ENCODE results near the gene RUNX2. TPM values are rescaled to one million over a fixed set of nuclear protein-coding genes. Genes with fewer than 3 reads are reported as not detected.

The RUNX2 gene
- total RNA-seq, 1 donor from 2014 or later, result 0.52 TPM

- Histone ChIP-seq H3K27ac (ENCODE audit: low read depth, low read length) (no peak overlapping the region), H3K9ac (ENCODE audit: low read depth in 1 of 3, low read length in 3 of 3) (no peak overlapping the region), H3K4me1 (ENCODE audit: control insufficient read depth in 3 of 3, insufficient read depth in 3 of 3, low read length in 3 of 3) (no peaks in the 10 kb centered on the region), H3K27me3 (ENCODE audit: control insufficient read depth in 3 of 3, insufficient read depth in 3 of 3, low read length in 3 of 3) (no peaks in the 10 kb centered on the region), H3K36me3 (ENCODE audit: control insufficient read depth in 3 of 3, insufficient read depth in 3 of 3, low read length in 3 of 3) (no peaks in the 10 kb centered on the region), H3K4me3 (ENCODE audit: low read length in 3 of 3) (no peak overlapping the region), H3K9me3 (ENCODE audit: control insufficient read depth in 3 of 3, low read length in 3 of 3) (no peaks in the 10 kb centered on the region)
Measured at GRCh38 chr6:45344900-45345299, 16.8 kb downstream of the RUNX2 start.

GRCh38 chr6:45350186-45350710 is 22.1 kb downstream of the RUNX2 start:
- H3K27ac ChIP-seq (ENCODE audit: low read depth, low read length), result no peak overlapping the region
- H3K4me3 ChIP-seq (ENCODE audit: low read length in 3 of 3), result no peak overlapping the region
- no peaks in the 10 kb centered on the region for H3K36me3 ChIP-seq (ENCODE audit: control insufficient read depth in 3 of 3, insufficient read depth in 3 of 3, low read length in 3 of 3)
- H3K4me1 ChIP-seq (ENCODE audit: control insufficient read depth in 3 of 3, insufficient read depth in 3 of 3, low read length in 3 of 3), result peaks cover 0 to 9% (median 2%) of the 10 kb centered on the region in 3 donors
- no peak overlapping the region for H3K9ac ChIP-seq (ENCODE audit: low read depth in 1 of 3, low read length in 3 of 3)
- no peaks in the 10 kb centered on the region for H3K27me3 ChIP-seq (ENCODE audit: control insufficient read depth in 3 of 3, insufficient read depth in 3 of 3, low read length in 3 of 3)
- no peaks in the 10 kb centered on the region for H3K9me3 ChIP-seq (ENCODE audit: control insufficient read depth in 3 of 3, low read length in 3 of 3)

GRCh38 chr6:45351076-45351475 is 22.9 kb downstream of the RUNX2 start:
- H3K4me3 ChIP-seq (ENCODE audit: low read length in 3 of 3), result no peak overlapping the region
- no peaks in the 10 kb centered on the region for H3K36me3 ChIP-seq (ENCODE audit: control insufficient read depth in 3 of 3, insufficient read depth in 3 of 3, low read length in 3 of 3)
- H3K27ac ChIP-seq (ENCODE audit: low read depth, low read length), result no peak overlapping the region
- H3K4me1 ChIP-seq (ENCODE audit: control insufficient read depth in 3 of 3, insufficient read depth in 3 of 3, low read length in 3 of 3), result peaks cover 0 to 9% (median 2%) of the 10 kb centered on the region in 3 donors
- H3K27me3 ChIP-seq (ENCODE audit: control insufficient read depth in 3 of 3, insufficient read depth in 3 of 3, low read length in 3 of 3), result no peaks in the 10 kb centered on the region
- no peaks in the 10 kb centered on the region for H3K9me3 ChIP-seq (ENCODE audit: control insufficient read depth in 3 of 3, low read length in 3 of 3)
- no peak overlapping the region for H3K9ac ChIP-seq (ENCODE audit: low read depth in 1 of 3, low read length in 3 of 3)

- no peaks in the 10 kb centered on the region for H3K9me3 ChIP-seq (ENCODE audit: control insufficient read depth in 3 of 3, low read length in 3 of 3)
Measured at GRCh38 chr6:45351667-45352066, 23.5 kb downstream of the RUNX2 start.

GRCh38 chr6:45353654-45354053 is 25.5 kb downstream of the RUNX2 start:
- no peak overlapping the region for H3K4me3 ChIP-seq (ENCODE audit: low read length in 3 of 3)

More at GRCh38 chr6:45351667-45352066, 23.5 kb downstream of the RUNX2 start:
- H3K4me1 ChIP-seq (ENCODE audit: control insufficient read depth in 3 of 3, insufficient read depth in 3 of 3, low read length in 3 of 3), result peaks cover 0 to 9% (median 2%) of the 10 kb centered on the region in 3 donors
- H3K27me3 ChIP-seq (ENCODE audit: control insufficient read depth in 3 of 3, insufficient read depth in 3 of 3, low read length in 3 of 3), result no peaks in the 10 kb centered on the region
- H3K9ac ChIP-seq (ENCODE audit: low read depth in 1 of 3, low read length in 3 of 3), result no peak overlapping the region
- no peak overlapping the region for H3K27ac ChIP-seq (ENCODE audit: low read depth, low read length)
- no peaks in the 10 kb centered on the region for H3K36me3 ChIP-seq (ENCODE audit: control insufficient read depth in 3 of 3, insufficient read depth in 3 of 3, low read length in 3 of 3)
- H3K4me3 ChIP-seq (ENCODE audit: low read length in 3 of 3), result no peak overlapping the region

GRCh38 chr6:45364466-45364865 is 36.3 kb downstream of the RUNX2 start:
- Histone ChIP-seq H3K4me1 (ENCODE audit: control insufficient read depth in 3 of 3, insufficient read depth in 3 of 3, low read length in 3 of 3) (no peaks in the 10 kb centered on the region), H3K9me3 (ENCODE audit: control insufficient read depth in 3 of 3, low read length in 3 of 3) (no peaks in the 10 kb centered on the region), H3K4me3 (ENCODE audit: low read length in 3 of 3) (no peak overlapping the region), H3K9ac (ENCODE audit: low read depth in 1 of 3, low read length in 3 of 3) (no peak overlapping the region), H3K36me3 (ENCODE audit: control insufficient read depth in 3 of 3, insufficient read depth in 3 of 3, low read length in 3 of 3) (no peaks in the 10 kb centered on the region), H3K27me3 (ENCODE audit: control insufficient read depth in 3 of 3, insufficient read depth in 3 of 3, low read length in 3 of 3) (no peaks in the 10 kb centered on the region), H3K27ac (ENCODE audit: low read depth, low read length) (no peak overlapping the region)

More at GRCh38 chr6:45353654-45354053, 25.5 kb downstream of the RUNX2 start:
- Histone ChIP-seq H3K4me1 (ENCODE audit: control insufficient read depth in 3 of 3, insufficient read depth in 3 of 3, low read length in 3 of 3) (peaks cover 0 to 9% (median 2%) of the 10 kb centered on the region in 3 donors), H3K9ac (ENCODE audit: low read depth in 1 of 3, low read length in 3 of 3) (no peak overlapping the region), H3K27me3 (ENCODE audit: control insufficient read depth in 3 of 3, insufficient read depth in 3 of 3, low read length in 3 of 3) (no peaks in the 10 kb centered on the region), H3K27ac (ENCODE audit: low read depth, low read length) (no peak overlapping the region), H3K36me3 (ENCODE audit: control insufficient read depth in 3 of 3, insufficient read depth in 3 of 3, low read length in 3 of 3) (no peaks in the 10 kb centered on the region), H3K9me3 (ENCODE audit: control insufficient read depth in 3 of 3, low read length in 3 of 3) (no peaks in the 10 kb centered on the region)

GRCh38 chr6:45365036-45365435 is 36.9 kb downstream of the RUNX2 start:
- H3K4me1 ChIP-seq (ENCODE audit: control insufficient read depth in 3 of 3, insufficient read depth in 3 of 3, low read length in 3 of 3), result no peaks in the 10 kb centered on the region
- no peak overlapping the region for H3K27ac ChIP-seq (ENCODE audit: low read depth, low read length)
- H3K9ac ChIP-seq (ENCODE audit: low read depth in 1 of 3, low read length in 3 of 3), result no peak overlapping the region
- no peaks in the 10 kb centered on the region for H3K36me3 ChIP-seq (ENCODE audit: control insufficient read depth in 3 of 3, insufficient read depth in 3 of 3, low read length in 3 of 3)
- H3K27me3 ChIP-seq (ENCODE audit: control insufficient read depth in 3 of 3, insufficient read depth in 3 of 3, low read length in 3 of 3), result no peaks in the 10 kb centered on the region
- no peak overlapping the region for H3K4me3 ChIP-seq (ENCODE audit: low read length in 3 of 3)
- H3K9me3 ChIP-seq (ENCODE audit: control insufficient read depth in 3 of 3, low read length in 3 of 3), result no peaks in the 10 kb centered on the region

- H3K9me3 ChIP-seq (ENCODE audit: control insufficient read depth in 3 of 3, low read length in 3 of 3), result no peaks in the 10 kb centered on the region
- H3K4me3 ChIP-seq (ENCODE audit: low read length in 3 of 3), result no peak overlapping the region
- H3K27me3 ChIP-seq (ENCODE audit: control insufficient read depth in 3 of 3, insufficient read depth in 3 of 3, low read length in 3 of 3), result no peaks in the 10 kb centered on the region
- no peak overlapping the region for H3K27ac ChIP-seq (ENCODE audit: low read depth, low read length)
- H3K9ac ChIP-seq (ENCODE audit: low read depth in 1 of 3, low read length in 3 of 3), result no peak overlapping the region
- no peaks in the 10 kb centered on the region for H3K4me1 ChIP-seq (ENCODE audit: control insufficient read depth in 3 of 3, insufficient read depth in 3 of 3, low read length in 3 of 3)
- H3K36me3 ChIP-seq (ENCODE audit: control insufficient read depth in 3 of 3, insufficient read depth in 3 of 3, low read length in 3 of 3), result no peaks in the 10 kb centered on the region
Measured at GRCh38 chr6:45366534-45366933, 38.4 kb downstream of the RUNX2 start.

- no peak overlapping the region for H3K9ac ChIP-seq (ENCODE audit: low read depth in 1 of 3, low read length in 3 of 3)
- no peak overlapping the region for H3K27ac ChIP-seq (ENCODE audit: low read depth, low read length)
- no peaks in the 10 kb centered on the region for H3K27me3 ChIP-seq (ENCODE audit: control insufficient read depth in 3 of 3, insufficient read depth in 3 of 3, low read length in 3 of 3)
- H3K36me3 ChIP-seq (ENCODE audit: control insufficient read depth in 3 of 3, insufficient read depth in 3 of 3, low read length in 3 of 3), result no peaks in the 10 kb centered on the region
- H3K4me3 ChIP-seq (ENCODE audit: low read length in 3 of 3), result no peak overlapping the region
- H3K9me3 ChIP-seq (ENCODE audit: control insufficient read depth in 3 of 3, low read length in 3 of 3), result no peaks in the 10 kb centered on the region
- no peaks in the 10 kb centered on the region for H3K4me1 ChIP-seq (ENCODE audit: control insufficient read depth in 3 of 3, insufficient read depth in 3 of 3, low read length in 3 of 3)
Measured at GRCh38 chr6:45367999-45368398, 39.9 kb downstream of the RUNX2 start.

GRCh38 chr6:45369870-45370269 is 41.7 kb downstream of the RUNX2 start:
- no peaks in the 10 kb centered on the region for H3K9me3 ChIP-seq (ENCODE audit: control insufficient read depth in 3 of 3, low read length in 3 of 3)
- no peaks in the 10 kb centered on the region for H3K27me3 ChIP-seq (ENCODE audit: control insufficient read depth in 3 of 3, insufficient read depth in 3 of 3, low read length in 3 of 3)
- no peak overlapping the region for H3K27ac ChIP-seq (ENCODE audit: low read depth, low read length)

More at GRCh38 chr6:45369870-45370269, 41.7 kb downstream of the RUNX2 start:
- Histone ChIP-seq H3K9ac (ENCODE audit: low read depth in 1 of 3, low read length in 3 of 3) (no peak overlapping the region), H3K4me3 (ENCODE audit: low read length in 3 of 3) (no peak overlapping the region), H3K4me1 (ENCODE audit: control insufficient read depth in 3 of 3, insufficient read depth in 3 of 3, low read length in 3 of 3) (no peaks in the 10 kb centered on the region), H3K36me3 (ENCODE audit: control insufficient read depth in 3 of 3, insufficient read depth in 3 of 3, low read length in 3 of 3) (no peaks in the 10 kb centered on the region)

Measured in skeletal muscle tissue (tissue), 4 donors.